HG03469 (cell line): Measurements from ENCODE around the gene CLDN3.
"Not testable (repeated sequence)": the region's sequence is repeated elsewhere in the genome, so short reads cannot be mapped to it uniquely, and the experiment has no call there.

Source experiments
- ATAC-seq: cut with Tn5 transposase; IDR thresholded peaks from one replicate; pipeline ENCODE4 v1.9.1; 2021; ENCODE audit warnings: mild to moderate bottlenecking, moderate library complexity, moderate number of reproducible peaks; ENCODE audit not compliant: unreplicated experiment

CLDN3 gene

DNA sequence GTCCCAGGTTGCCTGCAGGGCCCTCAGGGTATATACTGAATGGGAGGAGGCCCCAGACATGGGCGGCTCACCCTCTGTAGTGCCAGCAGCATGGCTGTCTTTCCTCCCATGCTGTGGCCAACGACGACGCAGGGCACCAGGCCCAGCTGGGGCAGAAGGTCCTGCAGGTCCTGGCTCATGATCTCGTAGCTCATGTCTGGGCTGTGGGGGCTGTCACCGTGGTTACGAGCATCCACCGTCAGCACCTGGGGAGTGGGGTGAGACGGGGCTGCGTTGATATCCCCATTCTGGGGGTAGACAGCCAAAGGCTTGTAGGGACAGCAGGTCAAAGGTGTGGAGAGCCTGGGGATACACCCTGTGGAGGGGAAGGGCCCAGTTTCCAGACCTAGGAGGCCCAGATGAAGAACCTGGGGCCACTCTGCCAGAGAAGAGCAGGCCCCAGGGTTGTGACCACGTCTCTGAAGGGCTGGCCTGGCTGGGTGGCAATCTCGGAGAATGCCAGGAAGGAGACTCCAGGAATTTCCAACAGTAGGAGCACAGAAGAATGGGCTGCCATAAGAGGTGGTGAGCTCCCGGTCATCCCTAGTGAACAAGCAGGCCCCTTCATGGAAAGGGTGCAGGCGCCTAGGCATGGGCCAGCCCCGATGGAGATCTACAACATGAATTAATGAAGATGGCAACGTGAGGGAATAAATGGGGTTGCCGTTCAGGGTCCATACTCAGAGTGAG is 32.4 kb downstream of the CLDN3 start:
- ATAC-seq, result no peak

DNA sequence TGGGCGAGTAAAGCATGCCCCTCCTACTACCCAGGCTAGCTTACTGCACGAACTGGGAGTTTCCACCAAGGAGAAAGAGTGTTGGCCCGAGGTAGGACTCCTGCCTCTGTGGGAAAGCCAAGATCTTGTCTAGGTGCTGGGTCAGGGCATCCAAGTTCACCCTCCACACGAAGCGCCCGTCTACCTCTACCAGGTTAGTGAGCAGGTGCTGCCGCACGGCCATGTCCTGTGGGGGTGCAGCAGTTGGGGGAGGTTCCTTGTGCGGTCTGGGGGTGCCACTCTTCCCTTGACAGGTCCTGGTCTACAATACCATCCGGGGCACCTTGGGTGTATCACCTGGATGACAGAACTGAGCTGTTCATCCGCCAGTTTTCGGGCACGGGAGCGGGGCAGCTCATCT is 33.2 kb downstream of the CLDN3 start:
- ATAC-seq, result no peak

GRCh38 chr7:73735528-73735905 is 34.6 kb downstream of the CLDN3 start:
- no peak for ATAC-seq

DNA sequence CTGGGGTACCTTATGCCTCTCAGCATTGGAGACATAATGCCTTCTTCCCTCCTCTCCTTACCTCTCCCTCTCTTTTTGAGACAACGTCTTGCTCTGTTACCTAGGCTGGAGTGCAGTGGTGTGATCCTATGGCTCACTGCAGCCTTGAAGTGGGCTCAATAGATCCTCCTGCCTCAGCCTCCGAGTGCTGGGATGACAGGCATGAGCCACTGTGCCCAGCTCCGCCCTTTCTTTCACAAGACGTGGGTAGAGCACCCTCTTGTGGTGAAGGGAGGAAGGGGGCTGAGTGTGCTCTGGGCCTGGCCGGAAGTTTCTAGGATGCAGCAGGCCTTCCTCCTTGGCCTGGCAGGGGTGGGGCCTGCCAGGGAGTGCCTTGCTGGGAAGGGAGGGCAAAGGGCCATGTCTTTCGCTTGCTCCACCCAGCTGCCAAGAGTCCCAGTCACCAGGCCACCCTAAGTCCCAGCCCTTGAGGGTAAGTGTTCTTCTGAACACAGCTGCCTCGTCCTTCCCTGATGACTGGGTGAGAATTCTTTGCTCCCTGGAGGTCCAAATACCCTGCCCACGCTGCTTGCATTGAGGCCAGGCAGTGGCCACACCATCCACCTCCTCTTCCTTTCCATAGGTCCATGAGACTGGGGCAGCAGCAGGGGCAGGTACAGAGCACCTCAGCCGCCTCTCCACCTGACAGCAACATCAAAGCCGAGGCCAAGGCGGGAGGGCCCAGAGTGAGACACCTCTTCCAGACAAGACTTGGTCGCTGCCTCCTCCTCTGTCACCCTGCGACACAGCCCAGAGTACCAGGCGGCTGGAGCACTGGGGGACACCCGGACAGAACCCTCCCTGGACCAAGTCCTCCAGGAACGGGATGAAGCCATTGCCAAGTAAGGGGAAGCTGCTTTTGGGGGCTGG is 35.2 kb downstream of the CLDN3 start:
- no peak for ATAC-seq

DNA sequence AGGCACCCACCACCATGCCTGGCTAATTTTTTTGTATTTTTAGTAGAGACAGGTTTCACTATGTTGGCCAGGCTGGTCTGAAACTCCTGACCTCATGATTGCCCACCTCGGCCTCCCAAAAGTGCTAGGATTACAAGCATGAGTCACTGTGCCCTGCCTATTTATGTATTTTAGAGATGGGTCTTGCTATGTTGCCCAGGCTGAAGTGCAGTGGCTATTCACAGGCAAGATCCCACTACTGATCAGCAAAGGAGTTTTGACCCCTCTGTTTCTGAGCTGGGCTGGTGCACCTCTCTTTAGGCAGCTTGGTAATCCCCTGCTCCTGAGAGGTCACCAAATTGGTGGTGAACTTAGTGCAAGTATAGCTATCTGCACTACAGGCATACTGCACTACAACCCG is 37.7 kb downstream of the CLDN3 start:
- ATAC-seq, result no peak

DNA sequence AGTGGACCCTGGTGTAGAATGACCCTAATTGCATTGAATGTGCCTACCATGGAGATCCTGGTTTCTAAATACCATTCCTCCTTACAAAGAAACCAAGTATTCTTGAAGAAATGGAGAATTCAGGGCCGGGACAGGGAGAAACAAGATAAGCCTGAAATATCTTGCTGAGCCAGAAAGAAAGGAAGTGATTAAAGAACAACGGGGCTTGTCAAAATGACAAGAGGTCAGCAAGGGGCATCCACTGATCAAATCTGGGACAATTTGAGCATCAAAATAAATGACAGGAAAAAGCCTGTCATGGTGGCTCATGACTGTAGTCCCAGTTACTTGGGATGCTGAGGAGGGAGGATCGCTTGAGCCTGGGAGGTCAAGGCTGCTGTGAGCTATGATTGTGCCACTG is 39.6 kb downstream of the CLDN3 start:
- no peak for ATAC-seq

DNA sequence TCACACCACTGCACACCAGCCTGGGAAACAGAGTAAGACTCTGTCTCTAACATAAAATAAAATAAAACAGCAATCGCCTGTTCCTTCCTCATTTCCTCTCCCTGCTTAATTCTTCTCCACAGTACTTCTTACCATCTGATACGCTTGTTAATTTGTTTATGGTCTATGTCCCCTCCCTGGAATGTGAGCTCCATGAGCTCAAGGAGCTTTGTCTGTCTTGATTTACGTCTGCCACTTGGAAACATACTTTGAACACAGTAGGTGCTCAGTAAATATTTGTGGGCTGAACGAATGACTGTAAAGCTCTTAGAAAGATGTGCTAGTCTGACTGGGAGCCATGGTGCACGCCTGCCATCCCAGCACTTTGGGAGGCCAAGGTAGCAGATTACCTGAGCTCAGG is 41.5 kb downstream of the CLDN3 start:
- no peak for ATAC-seq

GRCh38 chr7:73727952-73728351 is 42.1 kb downstream of the CLDN3 start:
- no peak for ATAC-seq

- no peak for ATAC-seq
Measured at GRCh38 chr7:73726083-73726466, 44.0 kb downstream of the CLDN3 start.

GRCh38 chr7:73723813-73724212 is 46.3 kb downstream of the CLDN3 start:
- ATAC-seq, result no peak

DNA sequence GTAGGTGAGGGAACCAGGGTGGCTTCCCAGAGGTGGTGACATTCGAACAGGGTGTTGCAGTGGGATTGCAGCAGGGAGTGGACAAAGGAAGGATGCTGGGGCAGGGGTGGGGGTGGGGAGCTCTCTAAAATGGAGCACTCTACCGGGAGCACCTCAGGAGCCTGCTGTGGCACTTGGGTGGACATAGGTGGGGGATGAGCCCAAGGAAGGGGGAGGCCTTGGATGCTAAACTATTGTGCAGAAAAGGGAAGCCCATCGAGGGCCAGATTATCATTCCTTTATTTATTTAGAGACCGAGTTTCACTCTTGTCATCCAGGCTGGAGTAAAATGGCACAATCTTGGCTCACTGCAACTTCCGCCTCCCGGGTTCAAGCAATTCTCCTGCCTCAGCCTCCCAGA is 47.3 kb downstream of the CLDN3 start:
- ATAC-seq, result no peak

DNA sequence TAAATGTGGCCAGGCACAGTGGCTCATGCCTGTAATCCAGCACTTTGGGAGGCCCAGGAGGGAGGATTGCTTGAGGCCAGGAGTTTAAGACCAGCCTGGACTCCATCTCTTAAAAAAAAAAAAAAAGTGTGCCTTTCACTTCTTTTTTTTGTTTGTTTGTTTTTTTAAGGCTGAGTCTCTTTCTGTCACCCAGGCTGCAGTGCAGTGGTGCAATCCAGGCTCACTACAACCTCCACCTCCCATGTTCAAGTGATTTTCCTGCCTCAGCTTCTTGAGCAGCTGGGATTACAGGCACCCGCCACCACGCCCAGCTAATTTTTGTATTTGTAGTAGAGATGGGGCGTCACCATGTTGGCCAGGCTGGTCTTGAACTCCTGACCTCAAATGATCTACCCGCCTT is 47.9 kb downstream of the CLDN3 start:
- ATAC-seq, result not testable (repeated sequence)

DNA sequence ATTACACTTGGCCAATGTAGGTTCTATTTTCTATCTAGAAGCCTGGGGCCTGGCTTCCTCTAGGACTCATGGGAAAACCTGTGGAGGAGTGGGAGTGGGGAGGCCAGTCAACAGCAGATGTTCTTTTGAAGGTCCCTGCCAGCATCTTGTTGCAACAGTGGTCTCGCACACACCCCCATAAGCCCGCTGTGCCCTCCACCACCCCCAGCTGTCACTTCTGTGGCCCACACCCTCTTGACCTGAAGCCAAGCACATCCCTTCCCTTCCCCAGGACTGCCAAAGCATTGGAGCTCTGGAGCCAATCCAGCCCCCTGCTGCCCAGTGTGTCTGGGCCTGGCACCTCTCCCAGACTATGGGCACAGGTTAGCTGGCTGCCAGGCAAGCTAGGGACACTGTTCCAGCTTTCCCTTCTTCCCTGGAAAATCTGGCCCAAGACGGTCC is 48.7 kb downstream of the CLDN3 start:
- no peak for ATAC-seq

GRCh38 chr7:73720443-73720842 is 49.6 kb downstream of the CLDN3 start:
- ATAC-seq, result not testable (repeated sequence)

DNA sequence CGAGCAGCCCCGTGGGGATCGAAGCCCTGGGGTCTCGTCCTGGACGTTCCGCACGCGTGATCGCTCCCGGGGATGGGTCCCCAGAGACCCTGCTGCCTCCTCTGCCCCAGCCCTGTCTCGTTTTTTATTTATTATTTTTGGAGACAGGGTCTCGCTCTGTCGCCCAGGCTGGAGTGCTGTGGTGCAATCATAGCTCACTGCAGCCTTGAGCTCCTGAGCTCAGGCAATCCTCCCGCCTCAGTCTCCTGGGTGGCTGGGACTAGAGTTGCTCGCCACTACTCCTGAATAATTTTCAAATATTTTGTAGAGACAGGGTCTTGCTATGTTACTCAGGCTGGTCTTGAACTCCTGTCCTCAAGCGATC is 50.3 kb downstream of the CLDN3 start:
- ATAC-seq, result no peak
